Measurements from ENCODE around the gene TRNP1.

GRCh38 chr1:26946270-26946669, 47.2 kb upstream of the TRNP1 start:
- TF ChIP-seq POLR2A (IDR thresholded peaks at IDR 0.05; ENCODE audit: low read depth, low read length): no peak
- TF ChIP-seq NFXL1 (IDR thresholded peaks at IDR 0.05; ENCODE audit: borderline replicate concordance): no peak
- TF ChIP-seq RFX5 (IDR thresholded peaks at IDR 0.05; ENCODE audit: low read depth, low read length): no peak
- no peak for TF ChIP-seq ZNF207 (IDR thresholded peaks at IDR 0.05; ENCODE audit: borderline replicate concordance)
- TF ChIP-seq ZBTB40 (IDR thresholded peaks at IDR 0.05; ENCODE audit: borderline replicate concordance): no peak

All from GM12878 (cell line).